Esophagus squamous epithelium (tissue), 5 donors: Measurements from ENCODE around the gene MVB12B. TPM values are rescaled to one million over a fixed set of nuclear protein-coding genes. Genes with fewer than 3 reads are reported as not detected.

Experiments
- DNase-seq: peaks from one replicate; lab custom pipeline; 2025; lab: John Stamatoyannopoulos, UW
- H3K27ac ChIP-seq, 4 donors: fragments of 200-600 bp; sonication (generic); one replicate each; pipeline ENCODE4 v1.5.1; 2016 to 2019; ENCODE audit warnings: mild to moderate bottlenecking in 1 of 4
- H3K27me3 ChIP-seq, 4 donors: fragments of 200-600 bp; sonication (generic); 1 replicate in 3 of 4; 2 replicates in 1 of 4; pipeline versions ENCODE4 v1.5.1 to v1.6.0; 2017 to 2021; ENCODE audit warnings: antibody characterized with exemption in 1 of 4
- H3K36me3 ChIP-seq, 3 donors: fragments of 200-600 bp; sonication (generic); one replicate each; pipeline ENCODE4 v1.5.1; 2016 to 2019
- H3K4me1 ChIP-seq, 3 donors: fragments of 200-600 bp; sonication (generic); one replicate each; pipeline ENCODE4 v1.5.1; 2017 to 2019
- H3K4me3 ChIP-seq, 4 donors: fragments of 200-600 bp; sonication (generic); 1 replicate in 3 of 4; 2 replicates in 1 of 4; pipeline ENCODE4 v1.5.1; 2016 to 2019; ENCODE audit warnings: mild to moderate bottlenecking in 2 of 4, moderate library complexity in 1 of 4
- H3K9me3 ChIP-seq, 3 donors: fragments of 200-600 bp; sonication (generic); one replicate each; pipeline ENCODE4 v1.5.1; 2016 to 2019
- POLR2A ChIP-seq, 4 donors: fragments of 450-650 bp; IDR thresholded peaks; one replicate each; pipeline ENCODE4 v1.6.1; 2017; ENCODE audit warnings: antibody characterized with exemption in 4 of 4, mild to moderate bottlenecking in 4 of 4, moderate library complexity in 3 of 4
- WGBS, 2 donors: methylation state at CpG; one replicate each; pipeline ENCODE4 v1.1.5; 2018; 5-methylcytosine and 5-hydroxymethylcytosine counted together
- intact Hi-C: fragments of 100-400 bp; cut with DNase I; formaldehyde crosslinking; loops from one replicate; pipeline ENCODE4 v1.15.0; 2022
- total RNA-seq, 4 donors: library from RNA; depleted of rRNA; stranded (reverse); fragments of >200 nt; gene quantifications; one replicate each; pipeline ENCODE4 v1.1.0, GENCODE V29; 2016
- TF ChIP-seq, protein P1 (sequence below), 6 experiments: fragments of 450-650 bp in 4 of 6; fragments of 200-600 bp in 2 of 6; sonication (generic) in 2 of 6; IDR thresholded peaks; one replicate each; pipeline ENCODE4 v1.5.1; 2016 to 2019; ENCODE audit warnings: antibody characterized with exemption in 6 of 6, mild to moderate bottlenecking in 4 of 6, moderate library complexity in 4 of 6
- donor health status: DM: yes; HTN: yes; CAD: no.

MVB12B gene
- total RNA-seq, 4 donors from 2014 or later, result 3.2 to 13.2 (median 5.3) TPM

GRCh38 chr9:126304207-126304970, 22.2 kb upstream of the MVB12B start:
- Histone ChIP-seq H3K27ac (no peak overlapping the region), H3K4me3 (no peak overlapping the region), H3K9me3 (no peaks in the 10 kb centered on the region), H3K4me1 (no peaks in the 10 kb centered on the region), H3K27me3 (no peaks in the 10 kb centered on the region), H3K36me3 (no peaks in the 10 kb centered on the region)
- no peak for TF ChIP-seq POLR2A (IDR thresholded peaks at IDR 0.05)
- TF ChIP-seq, protein P1, sequence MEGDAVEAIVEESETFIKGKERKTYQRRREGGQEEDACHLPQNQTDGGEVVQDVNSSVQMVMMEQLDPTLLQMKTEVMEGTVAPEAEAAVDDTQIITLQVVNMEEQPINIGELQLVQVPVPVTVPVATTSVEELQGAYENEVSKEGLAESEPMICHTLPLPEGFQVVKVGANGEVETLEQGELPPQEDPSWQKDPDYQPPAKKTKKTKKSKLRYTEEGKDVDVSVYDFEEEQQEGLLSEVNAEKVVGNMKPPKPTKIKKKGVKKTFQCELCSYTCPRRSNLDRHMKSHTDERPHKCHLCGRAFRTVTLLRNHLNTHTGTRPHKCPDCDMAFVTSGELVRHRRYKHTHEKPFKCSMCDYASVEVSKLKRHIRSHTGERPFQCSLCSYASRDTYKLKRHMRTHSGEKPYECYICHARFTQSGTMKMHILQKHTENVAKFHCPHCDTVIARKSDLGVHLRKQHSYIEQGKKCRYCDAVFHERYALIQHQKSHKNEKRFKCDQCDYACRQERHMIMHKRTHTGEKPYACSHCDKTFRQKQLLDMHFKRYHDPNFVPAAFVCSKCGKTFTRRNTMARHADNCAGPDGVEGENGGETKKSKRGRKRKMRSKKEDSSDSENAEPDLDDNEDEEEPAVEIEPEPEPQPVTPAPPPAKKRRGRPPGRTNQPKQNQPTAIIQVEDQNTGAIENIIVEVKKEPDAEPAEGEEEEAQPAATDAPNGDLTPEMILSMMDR (IDR thresholded peaks at IDR 0.05), result no peak
- DNase-seq, result no peak
- intact Hi-C loops, result loop anchor here (10.0 kb wide), 1 partner anchor 190 kb away; no protein-coding TSS in a partner anchor
- 75 to 80% methylated on average over 6 to 8 of the region's 8 CpGs for WGBS, 2 donors

DNA sequence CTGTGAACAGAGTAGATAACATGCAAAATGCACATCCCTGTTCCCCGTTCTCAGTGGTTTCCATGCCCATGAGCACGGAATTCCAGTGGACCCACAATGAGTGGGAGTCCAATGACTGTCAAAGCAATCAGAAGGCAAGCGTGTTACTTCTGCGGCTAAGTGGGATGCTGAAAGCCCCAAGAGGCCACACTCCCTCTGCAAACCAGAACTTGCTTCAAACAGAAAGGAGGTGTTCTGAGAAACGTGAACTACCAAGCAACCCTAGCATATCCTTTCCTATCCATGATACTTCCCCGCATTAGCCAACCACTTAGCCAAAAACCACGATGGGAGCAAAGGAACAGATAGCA, 21.7 kb upstream of the MVB12B start:
- intact Hi-C loops, result loop anchor here (10.0 kb wide), 1 partner anchor 190 kb away; no protein-coding TSS in a partner anchor
- 81% methylated on average over 7 of the region's 7 CpGs for WGBS, 2 donors
- TF ChIP-seq, protein P1 (IDR thresholded peaks at IDR 0.05), result no peak
- no peak for TF ChIP-seq POLR2A (IDR thresholded peaks at IDR 0.05)

DNA sequence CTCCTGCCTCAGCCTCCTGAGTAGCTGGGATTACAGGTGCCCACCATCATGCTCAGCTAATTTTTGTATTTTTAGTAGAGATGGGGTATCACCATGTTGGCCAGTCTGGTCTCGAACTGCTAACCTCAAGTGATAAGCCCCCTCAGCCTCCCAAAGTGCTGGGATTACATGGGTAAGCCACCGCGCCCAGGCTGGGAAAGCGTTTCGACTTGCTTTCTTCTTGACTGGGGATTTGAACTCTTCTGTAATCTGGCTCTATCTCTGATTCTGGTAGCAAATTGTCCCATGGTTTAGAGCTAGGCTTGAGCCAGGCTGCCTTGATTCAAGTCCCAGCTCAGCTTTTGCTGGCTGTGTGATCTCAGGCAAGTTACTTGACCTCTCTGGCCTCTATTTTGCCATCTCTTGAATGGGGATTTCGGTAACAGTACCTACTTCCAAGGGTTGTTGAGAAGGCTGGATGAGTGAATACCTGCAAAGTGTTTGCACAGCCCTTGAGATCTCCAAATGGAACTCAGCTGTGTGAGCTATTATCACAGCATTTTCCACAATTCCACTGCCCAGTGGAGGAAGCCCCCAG, 20.5 kb upstream of the MVB12B start:
- Histone ChIP-seq H3K36me3 (no peaks in the 10 kb centered on the region), H3K4me3 (no peak overlapping the region), H3K27me3 (no peaks in the 10 kb centered on the region), H3K27ac (no peak overlapping the region), H3K4me1 (no peaks in the 10 kb centered on the region), H3K9me3 (no peaks in the 10 kb centered on the region)
- no peak for DNase-seq
- intact Hi-C loops, result loop anchor here (10.0 kb wide), 1 partner anchor 189 kb away; no protein-coding TSS in a partner anchor
- 96% methylated on average over 5 to 6 of the region's 6 CpGs for WGBS, 2 donors
- TF ChIP-seq, protein P1 (IDR thresholded peaks at IDR 0.05), result no peak
- TF ChIP-seq POLR2A (IDR thresholded peaks at IDR 0.05), result no peak

More for the DNA sequence above, 21.7 kb upstream of the MVB12B start:
- no peak overlapping the region for H3K4me3 ChIP-seq
- DNase-seq, result no peak
- no peaks in the 10 kb centered on the region for H3K27me3 ChIP-seq
- no peaks in the 10 kb centered on the region for H3K36me3 ChIP-seq
- no peaks in the 10 kb centered on the region for H3K9me3 ChIP-seq
- no peak overlapping the region for H3K27ac ChIP-seq
- no peaks in the 10 kb centered on the region for H3K4me1 ChIP-seq

GRCh38 chr9:126307322-126308061, 19.1 kb upstream of the MVB12B start:
- H3K4me3 ChIP-seq, result no peak overlapping the region
- no peak for TF ChIP-seq POLR2A (IDR thresholded peaks at IDR 0.05)
- TF ChIP-seq, protein P1 (IDR thresholded peaks at IDR 0.05), result no peak
- H3K9me3 ChIP-seq, result no peaks in the 10 kb centered on the region
- intact Hi-C loops, result loop anchor here (10.0 kb wide), 1 partner anchor 187 kb away; no protein-coding TSS in a partner anchor
- no peak overlapping the region for H3K27ac ChIP-seq
- no peak for DNase-seq
- whole genome bisulfite sequencing, 2 donors, result 79 to 81% methylated on average over 8 to 14 of the region's 15 CpGs
- H3K4me1 ChIP-seq, result no peaks in the 10 kb centered on the region
- no peaks in the 10 kb centered on the region for H3K36me3 ChIP-seq
- no peaks in the 10 kb centered on the region for H3K27me3 ChIP-seq
